Muscle of arm (tissue), 12 donors: ENCODE results near the gene HSPB9. TPM values are rescaled to one million over a fixed set of nuclear protein-coding genes. Genes with fewer than 3 reads are reported as not detected.
"Not testable (repeated sequence)": the region's sequence is repeated elsewhere in the genome, so short reads cannot be mapped to it uniquely, and the experiment has no call there.

Experiments used
- DNase-seq: peaks from one replicate; pipeline ENCODE4 v3.0.0-alpha.2; 2013
- polyA plus RNA-seq, 12 donors: library from polyadenylated mRNA; unstranded; fragments of 120-200 nt; gene quantifications; one replicate each; pipeline ENCODE4 v1.2.1, GENCODE V29; 2013; ENCODE audit not compliant: insufficient read length in 12 of 12

The HSPB9 gene
- polyA plus RNA-seq, 12 donors = 0.10 to 0.43 (median 0.28) TPM; not detected in 2

DNA sequence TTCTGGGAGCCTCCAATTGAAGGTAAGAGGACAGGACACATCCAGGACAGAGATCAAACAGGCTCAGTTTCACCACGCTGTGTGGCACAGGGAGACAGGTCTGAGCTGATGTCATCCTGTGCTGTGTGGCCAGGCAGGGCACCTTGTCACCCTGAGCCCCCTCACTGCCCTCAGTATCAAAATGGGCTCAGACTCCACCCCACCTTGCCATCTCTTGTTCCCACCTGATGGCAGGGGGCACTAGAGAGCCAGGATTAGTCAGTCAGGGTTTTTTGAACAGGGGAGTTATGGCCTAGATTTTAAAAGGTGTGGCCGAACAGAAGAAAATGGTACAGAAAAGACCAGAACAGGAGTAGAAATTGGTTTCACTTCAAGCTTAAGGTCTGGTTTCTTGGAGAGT is 4.1 kb upstream of the HSPB9 start:
- DNase-seq = no peak

DNA sequence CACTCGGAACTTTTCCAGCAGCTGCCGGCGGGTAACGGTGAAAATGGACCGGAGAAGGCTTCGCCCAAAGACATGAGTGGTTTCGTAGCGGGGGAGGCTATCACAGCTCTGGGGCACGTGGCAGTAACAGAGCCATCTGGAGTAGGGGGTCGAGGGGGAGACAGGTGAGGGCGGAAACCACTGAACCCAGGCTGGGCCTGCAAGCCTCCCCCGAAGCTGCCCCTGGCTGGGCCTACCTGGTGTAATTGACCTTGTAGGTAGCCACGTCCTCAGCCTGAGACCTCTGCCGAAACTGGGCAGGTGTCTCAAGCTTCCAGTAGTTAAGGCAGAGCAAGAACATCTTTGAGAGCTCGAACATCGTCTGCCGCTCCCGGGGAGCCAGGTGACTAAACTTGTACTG is 3.3 kb upstream of the HSPB9 start:
- DNase-seq = no peak

DNA sequence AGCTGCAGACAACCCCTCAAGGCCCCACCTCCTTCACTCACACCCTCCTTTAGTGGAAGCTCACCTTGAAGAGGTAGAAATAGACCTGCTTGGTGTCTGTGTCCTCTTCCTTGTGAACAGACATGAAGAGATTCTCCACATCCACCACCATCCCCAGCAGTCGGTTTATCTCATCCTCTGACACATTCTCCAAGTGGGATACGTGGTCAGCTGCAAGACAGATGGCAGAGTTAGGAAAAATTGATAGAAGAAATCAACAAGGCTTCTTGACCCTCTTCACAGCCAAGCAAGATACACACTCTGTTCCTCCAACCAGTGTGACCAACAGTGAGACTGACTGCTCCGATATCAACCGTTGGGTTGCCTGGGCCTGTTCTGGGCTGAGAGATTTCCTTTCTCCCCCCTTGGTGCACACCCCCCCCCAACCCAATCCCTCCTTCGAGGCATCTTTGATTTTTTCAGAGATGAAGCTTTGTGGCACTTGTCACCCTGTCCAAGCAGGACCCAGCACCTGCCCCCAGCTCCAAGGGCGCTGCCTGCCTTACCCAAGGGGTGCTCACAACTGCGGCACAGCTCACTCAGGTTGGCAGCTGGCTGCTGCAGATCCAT is 2.3 kb upstream of the HSPB9 start:
- no peak for DNase-seq

DNA sequence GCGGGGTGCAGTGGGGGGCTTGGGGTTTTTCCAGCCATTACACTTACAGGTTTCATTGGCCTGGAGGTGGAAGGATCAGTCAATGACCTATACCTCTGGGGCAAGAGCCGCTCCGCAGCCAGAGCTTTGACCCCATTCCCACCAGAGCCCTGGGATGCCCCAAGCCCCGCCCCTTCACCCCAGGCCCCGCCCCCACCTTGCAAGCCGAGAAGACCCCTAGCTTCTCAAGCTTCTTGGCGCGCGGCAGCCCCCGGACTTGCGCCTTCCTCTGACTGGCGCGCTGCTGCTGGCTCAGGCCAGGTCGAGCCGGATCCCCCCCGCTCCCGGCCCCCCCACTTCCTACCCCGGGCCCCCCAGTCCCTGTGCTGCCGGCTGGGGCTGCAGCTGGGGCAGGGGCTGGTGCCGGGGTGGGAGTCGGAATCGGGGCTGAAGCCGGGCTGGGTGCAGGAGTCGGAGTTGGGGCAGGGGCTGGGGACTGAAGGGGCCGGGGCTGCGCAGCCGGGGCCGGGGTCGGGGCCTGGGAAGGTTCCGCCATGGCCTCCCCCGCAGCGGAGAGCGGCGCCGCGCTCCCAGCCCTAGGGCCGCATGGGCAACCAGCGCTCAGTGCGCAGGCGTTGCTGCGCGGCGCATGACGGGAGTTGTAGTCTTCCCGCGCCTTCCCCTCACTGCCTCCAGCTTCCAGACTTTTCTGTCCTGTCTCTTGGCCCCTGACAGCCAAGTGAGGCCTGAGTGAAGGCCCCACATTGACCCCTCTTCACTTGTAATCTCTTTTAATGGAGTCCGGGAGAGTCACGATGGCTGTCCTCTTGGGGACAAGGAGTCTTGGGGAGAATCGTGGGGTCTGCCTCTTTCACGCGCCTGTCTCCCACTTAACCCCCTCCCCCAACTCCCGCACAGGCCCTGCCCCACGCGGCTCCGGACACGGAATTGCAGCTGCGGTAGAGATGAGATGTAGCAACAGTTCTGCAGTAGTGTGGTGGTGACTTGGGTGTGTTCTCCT is 1.5 kb upstream of the HSPB9 start, which contains the start of gene KAT2A:
Gene KAT2A (minus strand): TSS at position 598 of the 1,000 bp plus-strand sequence. CDS start 63 bp downstream, at position 535.
- DNase-seq = peak; percentile 90

DNA sequence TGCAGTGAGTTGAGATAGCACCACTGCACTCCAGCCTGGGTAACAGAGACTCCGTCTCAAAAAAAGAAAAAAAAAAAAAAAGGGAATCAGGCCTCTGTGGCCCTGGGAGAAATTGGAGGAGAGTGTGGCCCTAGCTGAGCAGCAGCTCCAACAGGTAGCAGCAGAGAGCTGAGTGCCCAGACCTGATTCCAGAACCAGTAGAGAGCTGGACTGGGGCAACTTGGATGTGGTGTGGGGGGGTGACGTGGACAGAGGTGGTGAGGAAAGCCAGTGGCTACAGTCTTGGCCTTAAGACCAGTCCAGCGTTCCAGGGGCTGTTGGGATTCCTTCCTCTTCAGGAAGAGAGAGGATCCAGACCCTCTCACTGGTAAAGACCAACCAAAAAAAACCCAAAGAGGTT is 1.7 kb downstream of the HSPB9 start:
- no peak for DNase-seq

DNA sequence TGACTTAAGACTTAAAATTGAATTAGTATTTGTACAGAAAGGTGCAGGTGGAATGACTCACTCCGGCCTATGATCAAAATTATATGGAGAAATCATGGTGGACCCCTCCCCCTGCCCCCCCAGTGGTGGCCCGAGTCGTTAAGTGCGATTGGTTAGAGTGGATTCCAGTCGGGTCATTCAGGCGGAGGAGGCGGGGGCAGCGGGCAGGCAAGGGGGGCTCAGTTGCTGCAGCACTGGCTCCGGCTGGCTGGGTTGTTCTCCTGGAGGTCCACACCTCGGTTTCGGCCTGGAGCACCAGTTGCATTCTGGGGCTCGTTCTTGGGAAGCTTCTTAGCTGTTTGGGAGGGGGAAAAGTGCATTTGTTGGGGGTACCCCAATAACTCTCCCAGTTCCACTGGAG is 3.0 kb downstream of the HSPB9 start:
- DNase-seq = no peak

DNA sequence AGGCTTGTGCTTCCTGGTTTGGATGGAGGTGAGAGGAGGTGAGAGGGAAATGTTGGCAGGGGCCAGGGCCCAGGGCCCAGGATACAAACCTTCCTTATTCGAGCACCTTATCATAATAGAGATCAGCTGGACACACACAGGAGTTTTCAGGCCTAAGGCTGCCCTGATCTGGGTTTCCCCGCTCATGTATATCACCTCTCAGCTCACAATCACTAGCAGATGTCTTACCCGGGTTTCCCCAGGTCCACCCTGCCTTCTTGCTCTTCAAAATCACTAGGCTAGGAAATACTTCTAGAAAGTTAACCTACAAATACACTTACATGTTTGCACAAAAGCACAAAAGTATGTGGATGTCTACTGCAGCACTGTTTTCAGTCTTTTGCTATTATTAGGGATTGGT is 4.2 kb downstream of the HSPB9 start:
- no peak for DNase-seq

DNA sequence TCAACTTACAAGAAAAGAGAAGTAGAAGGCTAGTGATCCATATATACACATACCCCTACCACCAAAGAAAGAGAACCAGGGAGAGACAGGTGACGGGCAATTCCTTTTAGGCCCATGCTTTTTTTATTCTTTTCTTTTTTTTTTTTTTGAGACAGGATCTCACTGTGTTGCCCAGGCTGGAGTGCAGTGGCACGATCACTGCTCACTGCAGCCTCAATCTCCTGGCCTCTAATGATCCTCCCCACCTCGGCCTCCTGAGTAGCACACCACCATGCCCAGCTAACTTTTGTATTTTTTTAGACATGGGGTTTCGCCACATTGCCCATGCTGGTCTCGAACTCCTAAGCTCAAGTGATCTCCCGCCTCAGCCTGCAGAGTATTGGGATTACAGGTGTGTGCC is 4.8 kb downstream of the HSPB9 start:
- no peak for DNase-seq

DNA sequence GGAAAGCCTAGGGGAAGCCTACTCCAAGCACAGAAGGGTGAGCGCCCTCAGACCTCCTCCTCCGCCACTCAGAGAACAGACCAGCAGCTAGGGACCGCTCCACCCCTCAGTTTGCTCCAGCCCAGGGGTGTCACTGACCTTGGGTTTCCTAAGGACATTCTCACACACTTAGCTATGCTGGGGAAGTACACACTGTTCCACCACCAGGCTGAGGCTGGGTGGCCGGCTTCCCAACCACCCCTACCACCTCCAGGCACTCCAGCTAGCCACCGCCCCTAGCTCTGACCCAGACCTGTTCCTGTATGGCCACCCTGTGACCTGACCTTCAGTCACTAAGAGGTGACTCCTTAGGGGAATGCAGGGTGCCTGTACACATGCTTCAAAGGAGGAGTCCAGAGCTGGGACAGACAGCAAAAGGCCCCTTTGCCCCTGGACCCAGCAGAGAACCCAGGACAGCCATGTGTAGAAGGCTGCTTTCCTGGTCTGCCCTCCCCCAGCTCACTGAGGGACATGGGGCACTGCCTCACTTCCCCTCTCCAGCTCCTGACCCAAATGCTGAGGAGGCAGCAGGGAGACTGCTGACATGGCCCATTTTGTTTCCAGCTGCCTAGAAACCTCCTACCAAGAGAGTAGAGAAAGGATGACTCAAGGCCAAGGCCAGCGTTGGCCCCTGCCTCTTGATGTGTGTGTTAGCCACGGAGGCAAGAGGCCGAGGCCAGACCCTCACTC is 6.7 kb downstream of the HSPB9 start:
- no peak for DNase-seq

DNA sequence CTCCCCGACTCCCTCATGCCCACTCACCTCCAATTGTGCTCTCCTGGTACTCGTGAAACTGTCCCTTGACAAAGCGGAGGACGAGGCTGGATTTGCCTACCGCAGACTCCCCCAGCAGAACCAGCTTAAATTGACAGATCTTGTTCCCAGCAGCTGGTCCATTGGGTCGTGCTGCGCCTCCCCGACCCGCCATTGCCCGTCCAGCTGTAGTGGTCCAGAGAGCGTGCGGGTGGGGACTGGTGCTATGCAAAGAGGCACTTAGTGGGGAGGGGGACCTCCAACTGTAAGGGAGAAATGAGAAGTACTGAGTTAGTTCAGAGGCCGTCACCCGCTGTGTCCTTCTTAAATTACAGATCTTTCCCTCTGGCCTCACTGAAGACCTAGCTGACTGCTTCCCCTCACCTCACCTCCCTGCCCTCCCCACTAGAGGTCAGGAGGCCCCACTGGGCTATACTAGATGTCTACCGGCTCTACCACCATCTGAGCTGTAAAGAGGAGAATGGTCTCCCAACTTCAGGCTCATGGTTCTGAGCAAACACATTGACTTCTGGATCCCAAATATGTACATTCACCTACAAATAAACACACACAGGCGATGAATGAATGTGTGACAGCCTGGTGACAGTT is 7.8 kb downstream of the HSPB9 start:
- no peak for DNase-seq

DNA sequence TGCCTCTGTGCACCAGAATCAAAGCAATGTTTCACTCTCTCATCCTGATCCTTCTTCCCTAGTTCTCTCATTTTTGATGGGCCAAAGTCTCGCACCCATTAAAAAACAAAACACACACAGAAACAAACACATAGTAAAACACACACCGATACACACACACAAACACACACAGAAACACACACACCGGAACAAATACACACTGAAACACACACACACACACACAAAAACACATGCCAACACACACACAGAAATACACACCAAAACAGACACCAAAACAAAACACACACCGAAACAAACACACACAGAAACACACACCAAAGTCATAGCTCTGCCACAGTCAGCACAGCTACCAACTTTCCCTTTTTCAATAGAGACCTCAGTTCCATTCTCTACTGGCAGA is 8.6 kb downstream of the HSPB9 start:
- DNase-seq = no peak

DNA sequence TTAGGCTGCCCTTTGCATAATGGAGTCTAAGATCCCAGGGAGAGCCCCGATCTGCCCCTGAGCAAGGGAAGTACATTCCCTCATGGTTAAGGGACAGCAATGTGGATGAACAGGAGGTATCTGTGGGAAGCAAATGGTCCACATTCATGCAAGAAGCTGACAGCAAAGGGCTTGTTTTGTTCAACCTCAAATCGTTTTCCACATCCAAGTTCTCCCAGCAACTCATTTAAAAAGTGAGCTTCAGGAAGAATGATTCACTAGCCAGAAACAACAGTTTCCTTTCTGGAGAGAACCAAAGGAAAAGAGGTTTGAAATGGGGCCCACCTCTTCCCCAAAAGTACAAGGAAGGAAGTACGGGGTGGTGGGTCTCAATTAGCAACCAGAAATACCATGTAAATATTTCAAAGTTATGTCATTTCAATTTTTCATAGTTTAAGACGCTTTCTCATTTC is 9.4 kb downstream of the HSPB9 start:
- DNase-seq = no peak

DNA sequence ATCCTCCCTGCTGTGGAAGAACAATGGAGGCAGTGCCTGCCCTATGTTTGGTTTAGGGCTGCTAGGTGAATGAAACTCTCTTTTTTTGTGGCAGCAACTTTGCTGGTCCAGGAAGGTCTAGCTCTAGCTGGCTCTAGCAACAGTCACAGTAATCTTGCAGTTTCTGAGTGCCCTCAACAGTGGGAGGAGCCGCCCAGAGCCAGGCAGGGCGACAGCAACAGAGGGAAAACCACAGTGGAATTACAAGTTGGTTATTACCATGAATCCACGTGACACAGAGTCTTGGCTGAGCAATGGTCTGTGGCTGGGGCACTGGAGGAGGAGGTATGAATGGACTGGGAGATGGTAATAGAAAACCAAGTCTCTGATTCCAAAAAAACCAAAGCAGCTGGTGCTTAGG is 10.3 kb downstream of the HSPB9 start:
- no peak for DNase-seq

DNA sequence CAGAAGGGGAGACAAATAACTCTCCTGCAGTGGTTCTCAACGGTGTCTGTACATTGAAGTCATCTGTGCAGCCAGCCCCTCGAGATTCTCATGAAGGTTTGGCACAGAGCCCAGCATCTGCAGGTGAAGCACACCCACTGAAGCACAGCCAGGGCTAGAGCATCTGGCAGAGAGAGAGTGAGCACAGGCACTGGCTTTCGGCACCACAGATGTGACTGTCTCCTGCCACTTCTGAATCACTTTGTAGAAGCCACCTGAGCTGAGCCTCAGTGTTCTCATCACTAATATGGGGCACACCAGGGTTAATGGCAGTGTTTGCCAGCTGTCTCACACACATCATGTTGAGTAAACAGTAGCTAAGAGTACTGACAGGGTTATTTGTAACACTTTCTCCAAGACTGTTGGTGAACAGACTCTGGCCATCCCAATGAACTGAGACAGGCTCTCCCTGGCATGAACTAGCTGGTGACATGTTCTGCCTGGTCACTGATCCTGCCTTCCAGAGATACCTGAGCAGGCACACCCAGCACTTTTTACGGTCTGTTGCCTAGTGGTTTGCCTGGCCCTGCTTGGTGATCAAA is 10.9 kb downstream of the HSPB9 start:
- no peak for DNase-seq

DNA sequence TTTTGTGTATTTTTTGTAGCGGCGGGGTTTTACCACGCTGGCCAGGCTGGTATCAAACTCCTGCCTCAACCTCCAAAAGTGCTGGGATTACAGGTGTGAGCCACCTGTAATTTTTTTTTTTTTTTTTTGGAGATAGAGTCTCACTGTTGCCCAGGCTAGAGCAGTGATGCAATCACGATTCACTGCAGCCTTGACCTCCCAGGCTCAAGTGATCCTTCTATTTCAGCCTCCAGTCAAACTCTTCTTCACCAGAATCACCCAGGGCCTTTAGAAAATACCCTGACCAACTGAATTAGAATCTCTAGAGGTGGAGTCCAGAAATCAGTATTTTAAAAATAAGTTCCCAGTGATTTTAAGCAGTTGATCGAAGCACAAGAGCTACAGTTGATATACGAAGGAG is 12.5 kb downstream of the HSPB9 start:
- no peak for DNase-seq

DNA sequence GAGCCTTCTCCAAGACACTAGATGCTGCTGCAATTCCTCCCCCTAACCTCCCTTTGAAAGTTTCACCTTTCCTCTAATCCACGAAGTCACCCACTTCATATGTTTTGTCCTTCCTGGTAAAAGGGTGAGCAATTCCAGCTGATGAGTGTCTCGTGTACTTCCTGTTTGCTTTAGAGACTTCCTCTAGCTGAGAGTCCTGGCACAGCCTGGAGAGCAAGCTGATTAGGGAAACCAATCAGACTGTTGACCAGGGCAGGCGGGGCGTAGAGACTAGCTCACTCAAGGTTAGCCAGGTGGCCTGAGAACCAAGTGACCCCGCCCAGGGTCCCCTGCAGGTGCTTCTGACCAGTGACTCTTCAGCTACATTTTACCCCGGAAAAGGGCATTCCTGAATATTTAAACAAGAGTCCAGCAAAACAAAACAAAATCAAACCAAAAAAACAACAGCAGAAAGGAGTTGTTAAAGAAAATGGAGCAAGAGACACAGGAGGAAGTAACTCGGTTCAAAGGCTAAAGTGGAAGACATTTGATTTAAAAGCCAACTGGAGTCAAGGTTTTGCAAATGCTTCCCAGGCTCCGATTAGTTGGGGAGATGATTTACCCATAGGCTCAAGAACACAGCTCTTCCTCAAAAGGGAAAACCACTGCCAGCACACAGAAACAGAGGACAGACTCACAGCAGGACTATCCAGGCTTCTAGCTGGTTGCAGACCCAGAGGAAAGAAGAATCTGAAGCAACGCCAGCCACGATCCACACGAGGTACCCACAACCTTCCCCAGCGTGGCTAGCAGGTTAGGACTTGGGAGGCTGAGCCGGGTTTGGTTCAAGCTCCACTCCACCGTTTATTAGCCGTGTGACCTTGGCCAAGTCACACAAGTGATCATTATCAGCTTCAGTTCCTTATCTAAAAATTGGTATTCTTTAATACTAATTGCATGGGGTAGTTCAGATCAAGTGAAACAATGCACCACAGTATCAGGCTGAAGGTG is 13.4 kb downstream of the HSPB9 start:
- DNase-seq = no peak

DNA sequence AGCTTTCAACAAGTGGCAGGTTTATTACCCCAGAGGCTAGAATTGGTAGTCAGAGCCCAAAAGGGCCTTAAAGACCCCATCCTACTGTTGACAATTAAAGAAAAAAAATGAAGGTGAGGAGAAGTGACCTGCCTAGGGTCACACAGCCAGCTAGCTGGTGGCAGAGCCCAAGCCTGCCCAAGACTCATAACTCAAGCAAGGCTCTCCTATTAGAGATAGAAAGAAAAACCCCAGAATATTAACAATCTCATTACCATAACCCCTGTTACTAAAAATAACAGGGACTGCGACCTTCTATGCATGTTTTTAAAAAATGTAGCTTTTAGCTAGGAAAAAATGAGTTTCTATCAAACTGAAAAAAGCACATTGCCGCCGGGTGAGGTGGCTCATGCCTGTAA is 14.0 kb downstream of the HSPB9 start:
- DNase-seq = no peak

DNA sequence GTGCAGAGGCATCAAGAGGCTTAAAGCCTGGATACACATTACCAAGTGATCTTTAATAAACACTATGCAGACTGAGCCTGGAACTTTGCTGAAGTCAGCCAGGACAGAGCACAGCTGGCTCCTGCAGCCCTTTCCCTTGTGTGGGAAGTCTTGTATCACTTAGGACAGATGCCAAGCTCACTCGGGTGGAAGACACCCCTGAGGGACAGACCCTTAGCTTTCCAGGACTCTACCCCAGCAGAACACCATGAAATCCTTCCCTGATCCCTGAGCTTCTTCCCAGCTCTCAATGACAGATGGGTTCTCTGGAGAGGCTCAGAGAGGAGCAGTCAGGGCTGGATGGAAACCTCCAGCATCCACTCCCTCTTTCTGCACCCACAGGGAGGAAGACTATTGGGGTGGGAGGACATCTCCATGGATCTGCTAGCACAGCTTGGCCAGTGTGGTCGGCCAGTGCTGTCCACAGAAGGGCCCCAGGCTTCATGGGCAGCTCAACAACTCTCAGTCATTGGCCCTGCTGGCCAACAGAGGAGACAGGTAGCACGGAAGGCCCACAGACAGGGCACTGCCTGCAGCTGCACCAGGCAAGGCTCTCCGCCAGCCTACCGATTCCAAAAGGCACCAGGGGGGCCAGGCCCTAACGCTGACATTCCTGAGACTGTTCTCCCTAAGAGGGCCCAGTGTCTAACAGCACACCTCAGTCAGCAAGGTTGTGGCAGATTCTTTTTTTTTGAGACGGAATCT is 16.3 kb downstream of the HSPB9 start:
- DNase-seq = no peak

DNA sequence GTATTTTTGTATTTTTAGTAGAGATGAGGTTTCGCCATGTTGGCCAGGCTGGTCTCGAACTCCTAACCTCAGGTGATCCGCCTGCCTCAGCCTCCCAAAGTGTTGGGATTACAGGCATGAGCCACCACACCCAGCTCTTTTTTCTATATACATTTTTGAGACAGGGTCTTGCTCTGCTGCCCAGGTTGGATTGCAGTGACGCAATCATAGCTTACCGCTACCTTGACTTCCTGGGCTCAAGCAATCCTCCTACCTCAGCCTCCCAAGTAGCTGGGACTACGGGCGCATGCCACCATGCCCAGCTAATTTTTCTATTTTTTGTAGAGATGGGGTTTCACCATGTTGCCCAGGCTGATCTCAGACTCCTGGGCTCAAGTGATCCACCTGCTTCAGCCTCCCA is 18.1 kb downstream of the HSPB9 start:
- not testable (repeated sequence) for DNase-seq

DNA sequence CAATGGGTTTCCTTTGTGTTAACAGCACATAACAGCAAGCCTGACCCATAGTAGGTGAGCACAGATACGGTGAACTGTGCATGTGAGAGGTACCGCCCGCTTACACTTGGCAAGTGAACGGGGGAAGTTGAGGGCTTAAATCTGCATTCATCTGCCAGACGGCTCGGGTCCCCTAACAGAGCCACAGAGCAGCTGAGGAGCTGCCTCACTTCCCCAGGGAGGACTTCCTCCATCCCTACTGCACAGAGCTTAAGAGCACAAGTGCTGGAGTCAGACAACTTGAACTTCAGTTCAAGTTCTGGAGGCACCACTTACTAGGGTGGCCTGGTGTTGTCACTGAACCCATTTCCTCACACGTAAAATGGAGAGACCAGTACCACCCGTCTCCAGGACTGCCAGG is 18.8 kb downstream of the HSPB9 start:
- DNase-seq = no peak
